ENCODE results near the gene COL1A1.

DNA sequence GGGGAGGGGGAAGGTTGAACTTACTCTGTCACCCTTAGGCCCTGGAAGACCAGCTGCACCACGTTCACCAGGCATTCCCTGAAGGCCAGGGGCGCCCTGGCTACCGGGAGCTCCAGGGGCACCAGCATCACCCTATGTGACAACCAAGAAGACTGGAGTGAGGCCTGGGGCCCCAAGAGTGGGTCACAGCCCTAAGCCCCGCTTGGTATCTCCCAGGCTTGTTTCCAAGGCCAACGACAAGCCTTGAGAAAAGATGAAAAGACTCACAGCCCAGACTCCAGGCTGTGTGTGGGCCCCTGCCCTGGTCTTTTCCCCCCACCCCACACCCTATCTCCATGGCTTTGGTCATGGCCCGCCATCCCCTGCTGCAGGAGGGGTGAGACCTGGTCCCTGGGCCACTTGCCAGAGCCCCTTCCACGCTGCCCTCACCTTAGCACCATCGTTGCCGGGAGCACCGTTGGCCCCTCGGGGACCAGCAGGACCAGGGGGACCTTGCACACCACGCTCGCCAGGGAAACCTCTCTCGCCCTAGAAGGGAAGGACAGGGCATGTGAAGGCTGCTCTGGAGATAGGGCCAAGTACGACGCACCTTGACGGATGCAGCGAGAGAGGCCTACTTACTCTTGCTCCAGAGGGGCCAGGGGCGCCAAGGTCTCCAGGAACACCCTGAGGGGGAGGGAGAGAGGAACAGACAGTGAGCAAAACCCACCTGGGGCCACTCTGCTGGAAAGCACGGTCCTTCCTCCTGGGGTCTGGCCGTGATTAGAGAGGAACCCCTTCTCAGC is 9.9 kb downstream of the COL1A1 start:
- TF ChIP-seq, protein P1, sequence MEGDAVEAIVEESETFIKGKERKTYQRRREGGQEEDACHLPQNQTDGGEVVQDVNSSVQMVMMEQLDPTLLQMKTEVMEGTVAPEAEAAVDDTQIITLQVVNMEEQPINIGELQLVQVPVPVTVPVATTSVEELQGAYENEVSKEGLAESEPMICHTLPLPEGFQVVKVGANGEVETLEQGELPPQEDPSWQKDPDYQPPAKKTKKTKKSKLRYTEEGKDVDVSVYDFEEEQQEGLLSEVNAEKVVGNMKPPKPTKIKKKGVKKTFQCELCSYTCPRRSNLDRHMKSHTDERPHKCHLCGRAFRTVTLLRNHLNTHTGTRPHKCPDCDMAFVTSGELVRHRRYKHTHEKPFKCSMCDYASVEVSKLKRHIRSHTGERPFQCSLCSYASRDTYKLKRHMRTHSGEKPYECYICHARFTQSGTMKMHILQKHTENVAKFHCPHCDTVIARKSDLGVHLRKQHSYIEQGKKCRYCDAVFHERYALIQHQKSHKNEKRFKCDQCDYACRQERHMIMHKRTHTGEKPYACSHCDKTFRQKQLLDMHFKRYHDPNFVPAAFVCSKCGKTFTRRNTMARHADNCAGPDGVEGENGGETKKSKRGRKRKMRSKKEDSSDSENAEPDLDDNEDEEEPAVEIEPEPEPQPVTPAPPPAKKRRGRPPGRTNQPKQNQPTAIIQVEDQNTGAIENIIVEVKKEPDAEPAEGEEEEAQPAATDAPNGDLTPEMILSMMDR (conservative IDR thresholded peaks at IDR 0.05), result no peak
- TF ChIP-seq EZH2 (IDR thresholded peaks at IDR 0.05; ENCODE audit: low read depth), result no peak
